ENCODE results near the gene DNAJB14.
"Not testable (repeated sequence)": the region's sequence is repeated elsewhere in the genome, so short reads cannot be mapped to it uniquely, and the experiment has no call there.

Gene DNAJB14

GRCh38 chr4:99946356-99947189, at the start of gene DNAJB14:
DNAJB14 (minus strand) TSS chr4:99946618; CDS start chr4:99946571, 47 bp downstream.
- FAIRE-seq: no peak
- DNase-seq (ENCODE audit: insufficient read length, low spot score): no peak

GRCh38 chr4:99991741-99992140, 45.3 kb upstream of the DNAJB14 start:
- FAIRE-seq: no peak
- no peak for DNase-seq (ENCODE audit: insufficient read length, low spot score)

DNA sequence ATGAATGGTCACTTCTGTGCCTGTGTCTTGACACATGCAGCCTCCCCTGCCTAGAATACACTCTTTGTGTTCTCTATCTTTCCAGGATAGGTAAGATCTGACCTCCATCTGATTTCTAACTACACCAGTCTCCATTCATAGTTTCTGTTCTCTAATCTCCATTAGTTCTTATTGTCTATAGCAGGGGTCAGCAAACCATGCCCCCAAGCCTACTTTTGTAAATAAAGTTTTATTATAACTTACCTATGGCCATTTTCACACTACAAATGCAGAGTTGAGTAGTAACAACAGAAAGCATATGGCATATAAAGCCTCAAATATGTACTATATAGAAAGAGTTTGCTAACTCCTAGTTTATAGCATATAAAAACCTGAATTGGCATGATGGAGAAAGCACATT, 41.3 kb upstream of the DNAJB14 start:
- FAIRE-seq (no peak), DNase-seq (ENCODE audit: insufficient read length, low spot score) (no peak)

DNA sequence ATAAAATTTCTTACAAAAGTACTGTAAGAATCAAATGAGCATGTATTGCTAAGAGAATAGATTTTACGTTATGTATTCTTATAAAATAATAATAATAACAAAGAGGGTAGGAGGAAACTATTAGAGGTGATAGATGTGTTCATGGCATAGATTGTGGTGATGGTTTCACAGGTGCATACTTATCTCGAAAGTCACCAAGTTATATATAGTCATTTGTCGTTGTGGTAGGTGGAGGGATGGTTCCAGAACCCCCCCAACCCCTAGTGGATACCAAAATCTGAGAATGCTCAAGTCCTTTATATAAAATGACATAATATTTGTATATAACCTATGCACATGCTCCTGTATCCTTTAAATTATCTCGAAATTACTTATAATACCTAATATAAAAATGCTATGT, 40.4 kb upstream of the DNAJB14 start:
- DNase-seq (ENCODE audit: insufficient read length, low spot score): no peak
- no peak for FAIRE-seq

DNA sequence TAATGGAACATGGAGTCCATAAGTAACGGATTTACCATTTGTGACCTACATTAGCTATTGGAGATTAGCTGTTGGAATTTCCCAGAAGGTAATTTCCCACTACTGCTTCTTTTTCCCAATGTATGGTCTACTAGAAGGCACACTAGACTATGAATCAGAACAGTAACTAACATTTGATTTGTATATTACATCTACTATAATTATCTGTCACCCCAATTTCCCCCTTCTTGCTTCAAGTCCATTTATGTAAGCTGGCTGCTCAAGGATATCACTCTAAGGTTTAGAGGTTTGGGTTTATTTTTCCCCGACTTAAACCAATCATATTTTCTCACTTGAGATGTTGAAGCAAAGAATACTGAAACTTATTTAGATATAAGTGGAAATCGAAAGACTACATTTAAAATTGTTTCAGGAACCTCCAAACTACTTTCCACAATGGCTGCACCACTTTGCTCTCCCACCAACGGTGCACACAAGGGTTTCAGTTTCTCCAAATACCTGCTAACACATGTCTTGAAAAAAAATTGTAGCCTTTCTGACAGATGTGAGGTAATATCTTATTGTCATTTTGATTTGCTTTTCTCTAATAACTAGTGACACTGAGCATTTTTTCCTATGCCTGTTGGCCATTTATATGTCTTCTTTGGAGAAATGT, 37.0 kb upstream of the DNAJB14 start:
- FAIRE-seq: no peak
- DNase-seq (ENCODE audit: insufficient read length, low spot score): no peak

DNA sequence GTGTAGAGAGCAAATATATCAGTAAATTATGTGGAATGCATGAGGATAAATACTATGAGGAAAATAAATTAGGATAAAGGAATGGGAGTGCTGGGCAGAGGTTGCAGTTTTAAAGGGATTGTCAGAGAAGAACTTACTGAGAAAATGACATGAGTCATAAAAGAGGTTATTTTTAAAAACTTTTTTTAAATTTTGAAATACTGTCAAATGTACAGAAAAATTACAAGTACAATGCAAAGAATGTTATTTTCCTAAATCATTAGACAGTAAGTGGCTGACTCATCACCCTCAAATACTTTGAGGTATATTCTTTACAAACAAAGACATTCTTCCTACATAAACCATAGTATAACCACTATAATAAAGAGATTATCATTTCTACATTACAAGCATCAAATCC, 33.5 kb upstream of the DNAJB14 start:
- no peak for DNase-seq (ENCODE audit: insufficient read length, low spot score)
- no peak for FAIRE-seq

DNA sequence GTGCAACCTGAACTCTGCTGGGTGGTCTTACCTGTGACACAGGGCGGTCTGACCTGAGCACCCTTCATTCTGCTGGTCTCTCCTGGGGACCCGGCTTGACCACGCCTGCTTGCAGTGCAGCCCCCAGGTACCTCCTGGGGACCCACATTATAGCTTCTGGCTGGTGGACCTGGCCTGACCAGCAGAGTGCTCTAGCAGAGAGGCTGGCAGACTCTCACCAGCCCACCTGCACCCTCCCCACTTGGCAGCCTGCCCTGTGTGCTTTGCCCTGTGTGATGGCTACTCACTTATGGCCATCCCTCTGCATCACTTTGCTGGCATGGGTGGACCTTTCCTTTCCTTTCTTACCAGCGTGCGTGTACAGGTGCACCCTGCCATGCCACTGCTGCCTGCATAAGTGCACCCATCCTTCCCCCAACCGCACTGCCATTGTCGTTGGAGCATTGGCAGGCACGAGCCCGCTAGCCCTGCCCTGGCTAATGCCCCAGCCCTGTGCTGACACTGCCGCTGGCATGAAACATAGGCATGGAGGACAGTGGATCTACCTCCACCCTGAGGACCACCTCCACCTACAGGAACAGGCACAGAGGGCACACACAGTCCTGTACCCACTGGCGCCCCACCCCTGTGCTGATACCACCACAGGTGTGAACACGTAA, 25.2 kb upstream of the DNAJB14 start:
- DNase-seq (ENCODE audit: insufficient read length, low spot score) (no peak), FAIRE-seq (no peak)

DNA sequence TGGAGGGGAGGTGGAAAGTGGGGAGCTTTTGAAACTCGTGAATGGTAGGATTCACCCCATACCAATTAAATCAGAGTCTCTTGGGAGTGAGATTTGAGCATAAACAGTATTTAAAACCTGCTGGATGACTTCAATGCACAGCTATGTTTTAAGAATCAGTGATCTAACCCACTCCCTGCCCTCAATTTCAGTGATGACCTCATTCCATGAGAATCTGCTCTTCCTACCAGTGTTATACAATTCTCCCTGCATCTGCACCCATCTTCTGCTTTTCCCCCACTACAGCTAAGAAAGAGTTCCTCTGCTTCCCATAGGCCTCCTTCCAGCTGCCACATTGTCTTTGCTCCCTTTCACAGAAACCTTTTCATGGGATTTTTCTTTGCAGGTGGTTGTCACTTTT, 21.9 kb upstream of the DNAJB14 start:
- no peak for DNase-seq (ENCODE audit: insufficient read length, low spot score)
- no peak for FAIRE-seq

DNA sequence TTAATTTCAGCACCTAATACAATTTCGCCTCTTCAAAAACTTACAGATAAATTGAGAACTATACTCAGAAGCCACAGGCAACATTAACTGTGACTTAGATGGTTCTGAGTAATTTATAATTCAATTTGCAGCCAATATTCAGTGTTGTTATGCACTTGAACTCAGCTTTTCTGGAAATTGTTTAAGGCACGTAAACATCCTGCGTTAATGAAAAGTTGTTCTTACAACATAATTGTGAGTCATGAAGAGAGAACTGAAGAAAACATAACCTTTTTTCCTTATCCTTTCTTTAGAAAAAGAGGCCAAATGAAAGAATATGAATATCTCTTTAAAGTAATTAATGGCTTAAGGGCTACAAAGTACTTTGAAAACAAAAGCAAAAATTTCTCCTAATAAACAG, 20.3 kb upstream of the DNAJB14 start:
- no peak for DNase-seq (ENCODE audit: insufficient read length, low spot score)
- no peak for FAIRE-seq

- FAIRE-seq: no peak
- no peak for DNase-seq (ENCODE audit: insufficient read length, low spot score)
These were observed 19.4 kb upstream of the DNAJB14 start for GRCh38 chr4:99965674-99966350.

DNA sequence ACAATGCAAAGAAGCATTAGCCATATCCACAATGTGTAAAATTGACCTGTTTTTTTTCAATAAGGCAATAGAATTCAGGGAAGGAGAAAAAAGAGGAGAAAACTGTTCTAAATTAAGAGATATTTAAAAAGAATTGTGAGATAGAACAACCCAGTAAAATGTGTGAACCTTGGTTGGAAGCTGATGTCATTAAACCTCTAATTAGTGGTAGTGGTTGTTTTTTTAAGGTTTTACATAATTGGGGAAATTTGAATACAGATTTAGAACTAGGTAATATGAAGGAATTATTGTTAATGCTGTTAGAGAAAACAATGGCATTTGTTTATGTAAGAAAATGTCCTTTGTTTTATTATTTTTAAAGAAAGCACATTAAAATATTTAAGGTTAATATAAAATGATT, 18.8 kb upstream of the DNAJB14 start:
- DNase-seq (ENCODE audit: insufficient read length, low spot score): no peak
- no peak for FAIRE-seq

DNA sequence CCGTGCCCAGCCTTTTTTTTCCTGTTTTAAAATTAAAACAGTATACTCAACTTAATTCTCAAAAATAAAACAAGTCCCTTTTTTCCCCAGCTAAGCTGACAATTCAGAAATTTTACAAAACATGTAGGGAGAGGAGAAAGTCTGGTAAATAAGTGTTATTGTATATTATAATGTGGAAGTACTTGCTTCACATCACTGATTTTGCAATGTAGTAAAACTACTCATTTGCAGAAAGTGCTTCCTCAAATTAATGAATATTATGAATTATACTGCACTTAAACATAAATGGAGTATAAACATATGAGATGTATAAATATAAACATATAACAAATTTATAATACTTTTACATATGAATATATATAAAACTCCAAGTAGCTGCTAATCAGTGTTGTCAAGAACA, 15.3 kb upstream of the DNAJB14 start:
- FAIRE-seq (no peak), DNase-seq (ENCODE audit: insufficient read length, low spot score) (no peak)

DNA sequence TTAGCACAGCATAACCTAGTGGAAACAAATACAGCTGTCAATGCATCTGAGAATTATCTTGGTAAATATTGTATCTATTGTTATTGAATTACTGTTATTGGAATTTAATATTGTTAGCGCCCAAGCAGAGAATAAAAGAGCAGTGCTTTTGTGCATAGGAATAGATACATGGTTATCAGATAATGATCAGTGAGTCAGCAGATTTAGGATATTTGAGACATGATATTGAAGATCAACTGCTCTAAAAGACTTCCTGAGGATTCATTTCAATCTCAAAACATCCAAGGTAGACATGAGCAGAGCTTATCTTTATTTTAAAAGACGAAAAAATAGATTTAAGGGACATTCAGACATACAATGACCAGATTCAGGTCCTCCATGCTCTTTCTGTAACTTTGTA, 14.2 kb upstream of the DNAJB14 start:
- FAIRE-seq: no peak
- no peak for DNase-seq (ENCODE audit: insufficient read length, low spot score)

- FAIRE-seq; DNase-seq (ENCODE audit: insufficient read length, low spot score): not testable (repeated sequence)
These were observed 11.8 kb upstream of the DNAJB14 start for GRCh38 chr4:99958207-99958606.

DNA sequence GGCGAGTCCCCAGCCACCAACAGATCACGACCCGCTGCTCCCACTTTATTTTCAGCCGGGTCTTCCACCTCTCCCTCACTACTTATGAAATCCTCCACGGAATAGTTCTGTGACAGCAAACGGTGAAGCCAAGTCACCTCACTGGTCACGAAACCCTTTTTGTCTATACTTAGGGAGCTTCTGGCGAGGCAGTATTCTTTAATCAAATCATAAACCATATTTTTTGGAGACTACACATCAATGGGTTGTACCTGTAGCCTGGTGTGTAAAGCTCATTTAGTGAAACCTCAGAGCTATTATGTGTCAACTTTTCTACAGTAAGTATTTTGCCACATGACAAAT, 4.5 kb upstream of the DNAJB14 start:
- no peak for FAIRE-seq
- DNase-seq (ENCODE audit: insufficient read length, low spot score): no peak

DNA sequence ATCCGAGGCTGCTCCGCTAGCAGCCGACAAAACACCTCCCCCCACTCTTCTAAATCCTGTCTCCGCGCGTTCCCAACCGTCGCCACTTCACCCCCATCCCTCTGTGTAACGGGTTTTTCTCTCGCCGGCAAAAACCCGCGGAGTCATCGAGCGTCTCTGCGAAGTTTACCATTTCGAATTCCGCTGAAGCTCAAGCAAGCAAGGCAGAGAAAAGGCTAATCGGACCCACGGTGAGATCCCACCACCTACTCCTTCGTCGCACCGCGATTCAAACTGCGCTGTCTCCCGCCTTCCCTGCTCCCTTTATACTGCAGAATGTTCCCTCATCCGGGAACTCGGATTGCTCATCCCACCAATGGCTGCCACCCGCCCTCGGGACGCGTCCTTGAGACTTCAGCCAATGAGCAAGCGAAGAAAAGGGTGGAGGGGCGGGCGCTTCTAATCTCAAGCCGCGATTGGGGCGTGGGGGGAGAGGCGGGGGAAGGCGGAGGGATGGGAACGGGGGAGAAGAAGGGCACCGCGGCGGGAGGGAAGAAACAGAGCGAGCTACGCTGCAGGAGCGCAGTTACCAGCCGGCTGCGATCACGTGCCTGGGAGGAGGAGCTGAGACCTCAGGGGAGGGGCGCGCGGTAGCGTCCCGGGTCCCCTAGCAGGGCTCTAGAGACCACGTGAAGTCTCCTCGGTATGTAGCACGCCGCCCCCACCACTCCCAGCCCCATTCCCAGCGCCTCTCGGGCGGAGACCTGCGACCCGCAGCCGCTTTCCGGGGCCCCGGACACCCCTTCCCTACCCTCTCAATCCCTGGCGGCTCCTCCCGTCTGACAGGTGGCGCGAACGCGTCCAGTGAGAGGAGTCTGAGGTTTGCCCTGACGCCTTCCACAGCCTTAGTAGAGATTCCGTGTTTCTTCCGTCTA, 3.8 kb upstream of the DNAJB14 start, which contains the start of gene H2AZ1:
H2AZ1 (minus strand) TSS at position 277 of the 914 bp plus-strand sequence; CDS start at position 172, 105 bp downstream.
- peak; percentile 57 for FAIRE-seq
- peak; percentile 87 for DNase-seq (ENCODE audit: insufficient read length, low spot score)

- peak; percentile 61 for DNase-seq (ENCODE audit: insufficient read length, low spot score)
- no peak for FAIRE-seq
These were observed 2.9 kb upstream of the DNAJB14 start for GRCh38 chr4:99949034-99949998.

- FAIRE-seq: no peak
- DNase-seq (ENCODE audit: insufficient read length, low spot score): no peak
These were observed 1.2 kb upstream of the DNAJB14 start for GRCh38 chr4:99947608-99948007.

- FAIRE-seq: no peak
- no peak for DNase-seq (ENCODE audit: insufficient read length, low spot score)
These were observed 766 bp upstream of the DNAJB14 start for GRCh38 chr4:99947190-99947578.
